GM18507 (cell line): Measurements from ENCODE around the gene PSMD12.
"Not testable (repeated sequence)": the region's sequence is repeated elsewhere in the genome, so short reads cannot be mapped to it uniquely, and the experiment has no call there.

Experiments
- DNase-seq: peaks from one replicate; pipeline ENCODE4 v3.0.0; 2011; ENCODE audit warnings: low read depth; ENCODE audit not compliant: insufficient read length; ENCODE audit errors: extremely low spot score
- FAIRE-seq: peaks from 2 replicates; lab custom pipeline; 2011; peaks lifted over from hg19 to GRCh38; lab: Jason Lieb, UNC

Gene PSMD12

GRCh38 chr17:67388986-67389385, 22.6 kb upstream of the PSMD12 start:
- DNase-seq (no peak), FAIRE-seq (no peak)

GRCh38 chr17:67388536-67388935, 22.2 kb upstream of the PSMD12 start:
- DNase-seq, FAIRE-seq: not testable (repeated sequence)

GRCh38 chr17:67386965-67387551, 20.7 kb upstream of the PSMD12 start:
- DNase-seq (no peak), FAIRE-seq (peak; percentile 31)

- DNase-seq (no peak), FAIRE-seq (no peak)
These were observed 19.0 kb upstream of the PSMD12 start for GRCh38 chr17:67385122-67385988.

- DNase-seq (no peak), FAIRE-seq (no peak)
These were observed 15.5 kb upstream of the PSMD12 start for GRCh38 chr17:67381929-67382257.

- FAIRE-seq (no peak), DNase-seq (no peak)
These were observed 12.9 kb upstream of the PSMD12 start for GRCh38 chr17:67379251-67379630.

- no peak for DNase-seq
- FAIRE-seq = peak; percentile 57
These were observed 12.3 kb upstream of the PSMD12 start for GRCh38 chr17:67378454-67379250.

- DNase-seq (no peak), FAIRE-seq (no peak)
These were observed 11.4 kb upstream of the PSMD12 start for GRCh38 chr17:67377488-67378453.

- FAIRE-seq (peak; percentile 86), DNase-seq (peak; percentile 71)
These were observed 10.5 kb upstream of the PSMD12 start, which contains the start of gene PITPNC1 for GRCh38 chr17:67376737-67377487. Gene PITPNC1, plus strand, starts transcription at chr17:67377281.

- FAIRE-seq (no peak), DNase-seq (no peak)
These were observed 10.0 kb upstream of the PSMD12 start for GRCh38 chr17:67376415-67376736.

GRCh38 chr17:67375716-67376115, 9.3 kb upstream of the PSMD12 start:
- DNase-seq = no peak
- no peak for FAIRE-seq

- no peak for DNase-seq
- FAIRE-seq = no peak
These were observed 8.7 kb upstream of the PSMD12 start for GRCh38 chr17:67375054-67375427.

- FAIRE-seq (peak; percentile 88), DNase-seq (no peak)
These were observed 8.1 kb upstream of the PSMD12 start for GRCh38 chr17:67374329-67375053.

- no peak for FAIRE-seq
These were observed 6.4 kb upstream of the PSMD12 start for GRCh38 chr17:67372751-67373150.

GRCh38 chr17:67369676-67370075, 3.3 kb upstream of the PSMD12 start:
- no peak for FAIRE-seq

More at GRCh38 chr17:67372751-67373150, 6.4 kb upstream of the PSMD12 start:
- DNase-seq = no peak

GRCh38 chr17:67365738-67366192, 612 bp downstream of the PSMD12 start:
- no peak for FAIRE-seq
- DNase-seq = no peak

More at GRCh38 chr17:67369676-67370075, 3.3 kb upstream of the PSMD12 start:
- DNase-seq = no peak

GRCh38 chr17:67364847-67365737, 1.3 kb downstream of the PSMD12 start:
- FAIRE-seq = no peak
- no peak for DNase-seq
